OCI-LY1 (cell line): ENCODE measurements around the gene ARHGAP32.

ENCODE experiments used
- CTCF ChIP-seq: fragments of 200-600 bp; sonication (generic), shearing (Covaris generic); IDR thresholded peaks from 2 replicates; pipeline ENCODE4 v1.5.1; 2017; ENCODE audit warnings: mild to moderate bottlenecking, antibody characterized with exemption, low read length, moderate library complexity, mixed read lengths
- EZH2 ChIP-seq: fragments of 200-600 bp; sonication (generic), shearing (Covaris generic); IDR thresholded peaks from 2 replicates; pipeline ENCODE4 v1.8.0; 2017; ENCODE audit warnings: borderline replicate concordance, mixed run types, mild to moderate bottlenecking, antibody characterized with exemption, low read length, moderate library complexity, mixed read lengths

DNA sequence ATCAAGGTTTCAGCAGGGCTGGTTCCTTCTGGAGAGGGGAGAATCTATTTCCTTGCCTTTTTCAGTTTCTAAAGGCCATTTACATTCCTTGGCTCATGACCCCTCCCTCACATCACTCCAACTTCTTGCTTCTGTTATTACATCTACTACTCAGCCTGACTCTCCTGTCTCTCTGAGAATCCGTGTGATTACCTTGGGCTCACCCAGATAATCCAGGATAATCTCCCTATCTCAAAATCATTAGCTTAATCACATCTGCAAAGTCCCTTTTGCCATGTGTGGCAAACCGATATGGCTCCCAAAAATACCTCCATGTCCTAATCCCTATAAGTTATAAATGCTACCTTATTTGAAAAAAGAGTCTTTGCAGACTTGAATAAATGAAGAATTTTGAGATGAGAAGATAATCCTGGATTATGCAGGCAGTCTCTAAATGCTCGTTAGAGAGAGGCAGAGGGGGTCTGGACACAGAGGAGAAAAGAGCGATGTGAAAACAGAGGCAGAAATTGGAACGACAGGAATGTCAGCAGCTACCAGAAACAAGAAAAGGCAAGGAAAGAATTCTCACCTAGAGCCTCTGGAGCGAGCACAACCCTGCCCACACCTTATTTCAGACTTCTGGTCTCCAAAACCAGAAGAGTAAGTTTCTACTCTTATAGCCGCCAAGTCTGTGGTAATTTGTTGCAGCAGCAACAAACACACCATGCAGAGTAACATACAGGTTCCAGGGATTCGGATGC, 23.6 kb upstream of the ARHGAP32 start:
- TF ChIP-seq EZH2 = no peak
- no peak for TF ChIP-seq CTCF
